GM10266 (cell line): Measurements from ENCODE around the gene CUX1.
A peak's percentile ranks its signal among the peaks of the same experiment; 100 is the strongest.
"Not testable (repeated sequence)": the region's sequence is repeated elsewhere in the genome, so short reads cannot be mapped to it uniquely, and the experiment has no call there.

Source experiments
- DNase-seq: peaks from one replicate; pipeline ENCODE4 v3.0.0; 2012; ENCODE audit errors: extremely low spot score
- CTCF ChIP-seq: IDR thresholded peaks from 2 replicates; pipeline ENCODE4 v1.5.1; 2012; ENCODE audit warnings: mild to moderate bottlenecking, low read depth; ENCODE audit not compliant: control insufficient read depth, insufficient read depth; ENCODE audit errors: missing control alignments

Gene CUX1

GRCh38 chr7:101882005-101882421 lies 64.6 kb downstream of the CUX1 start:
- TF ChIP-seq CTCF: no peak
- no peak for DNase-seq

GRCh38 chr7:101882595-101883564 lies 65.5 kb downstream of the CUX1 start:
- no peak for DNase-seq
- peak; percentile 6 for TF ChIP-seq CTCF

GRCh38 chr7:101884671-101885596 lies 67.5 kb downstream of the CUX1 start:
- TF ChIP-seq CTCF: no peak
- DNase-seq: peak; percentile 68

GRCh38 chr7:101885597-101885955 lies 68.2 kb downstream of the CUX1 start:
- no peak for DNase-seq
- TF ChIP-seq CTCF: no peak

- DNase-seq: not testable (repeated sequence)
These were observed 69.9 kb downstream of the CUX1 start for GRCh38 chr7:101887352-101887751.

GRCh38 chr7:101888564-101888963 lies 71.1 kb downstream of the CUX1 start:
- not testable (repeated sequence) for DNase-seq

- no peak for DNase-seq
- no peak for TF ChIP-seq CTCF
These were observed 73.5 kb downstream of the CUX1 start for GRCh38 chr7:101890749-101891523.
